OCI-LY1 (cell line): Measurements from ENCODE around the gene P2RX2.

Experiments used
- H2AFZ ChIP-seq: fragments of 200-600 bp; sonication (generic), shearing (Covaris generic); 2 replicates; pipeline ENCODE4 v1.6.0; 2014; ENCODE audit warnings: antibody characterized with exemption, mild to moderate bottlenecking, low read length
- H3F3A ChIP-seq: fragments of 200-600 bp; sonication (generic), shearing (Covaris generic); 2 replicates; pipeline ENCODE4 v1.6.0; 2014; ENCODE audit warnings: mild to moderate bottlenecking, antibody characterized with exemption, low read length, moderate library complexity; ENCODE audit not compliant: insufficient read depth
- H3K27ac ChIP-seq: fragments of 200-600 bp; sonication (generic); 2 replicates; pipeline ENCODE4 v1.5.1; 2014; ENCODE audit warnings: low read length, mixed run types, mild to moderate bottlenecking, low read depth; ENCODE audit not compliant: poor library complexity, severe bottlenecking
- H3K27me3 ChIP-seq: fragments of 200-600 bp; sonication (generic); 2 replicates; pipeline ENCODE4 v1.6.0; 2014; ENCODE audit warnings: antibody characterized with exemption, mild to moderate bottlenecking, low read length, moderate library complexity; ENCODE audit not compliant: insufficient read depth
- H3K36me3 ChIP-seq: fragments of 200-600 bp; sonication (generic); 2 replicates; pipeline ENCODE4 v1.6.1; 2014; ENCODE audit warnings: mild to moderate bottlenecking, antibody characterized with exemption, low read length, moderate library complexity, mixed read lengths; ENCODE audit not compliant: insufficient read depth
- H3K4me1 ChIP-seq: fragments of 200-600 bp; sonication (generic); 2 replicates; pipeline ENCODE4 v1.5.1; 2014; ENCODE audit warnings: mild to moderate bottlenecking, low read length, moderate library complexity; ENCODE audit not compliant: insufficient read depth, severe bottlenecking
- H3K4me2 ChIP-seq: fragments of 200-600 bp; sonication (generic), shearing (Covaris generic); 2 replicates; pipeline ENCODE4 v1.6.1; 2014; ENCODE audit warnings: low read length
- H3K4me3 ChIP-seq: fragments of 200-600 bp; sonication (generic); 2 replicates; pipeline ENCODE4 v1.5.1; 2014; ENCODE audit warnings: low read length, low read depth, mild to moderate bottlenecking, mixed read lengths; ENCODE audit not compliant: poor library complexity, severe bottlenecking
- H3K79me2 ChIP-seq: fragments of 200-600 bp; shearing (Covaris generic); 2 replicates; pipeline ENCODE4 v1.6.1; 2016; ENCODE audit warnings: mixed run types, low read length, mixed read lengths; ENCODE audit not compliant: insufficient read depth
- H3K9ac ChIP-seq: fragments of 200-600 bp; sonication (generic), shearing (Covaris generic); 2 replicates; pipeline ENCODE4 v1.6.1; 2014; ENCODE audit warnings: mild to moderate bottlenecking, low read length, mixed read lengths
- H3K9me2 ChIP-seq: fragments of 200-600 bp; sonication (generic), shearing (Covaris generic); 2 replicates; pipeline ENCODE4 v1.6.1; 2014; ENCODE audit warnings: low read depth, mild to moderate bottlenecking, low read length, mixed read lengths
- H3K9me3 ChIP-seq: fragments of 200-600 bp; shearing (Covaris generic); 2 replicates; pipeline ENCODE4 v1.6.1; 2014; ENCODE audit warnings: low read length, mixed read lengths
- H4K20me1 ChIP-seq: fragments of 200-600 bp; sonication (generic), shearing (Covaris generic); 2 replicates; pipeline ENCODE4 v1.6.0; 2016; ENCODE audit warnings: mild to moderate bottlenecking, low read length; ENCODE audit not compliant: insufficient read depth
- CTCF ChIP-seq: fragments of 200-600 bp; sonication (generic), shearing (Covaris generic); IDR thresholded peaks from 2 replicates; pipeline ENCODE4 v1.5.1; 2017; ENCODE audit warnings: mild to moderate bottlenecking, antibody characterized with exemption, low read length, moderate library complexity, mixed read lengths
- EZH2 ChIP-seq: fragments of 200-600 bp; sonication (generic), shearing (Covaris generic); IDR thresholded peaks from 2 replicates; pipeline ENCODE4 v1.8.0; 2017; ENCODE audit warnings: borderline replicate concordance, mixed run types, mild to moderate bottlenecking, antibody characterized with exemption, low read length, moderate library complexity, mixed read lengths

P2RX2 gene

GRCh38 chr12:132649226-132649945 is 30.8 kb downstream of the P2RX2 start:
- TF ChIP-seq EZH2: no peak
- Histone ChIP-seq H3K9ac (no peak overlapping the region), H3K79me2 (no peaks in the 10 kb centered on the region), H3K4me1 (no peaks in the 10 kb centered on the region), H3K27ac (no peak overlapping the region), H3K4me3 (no peak overlapping the region), H4K20me1 (no peaks in the 10 kb centered on the region), H3F3A (no peaks in the 10 kb centered on the region), H3K9me3 (no peaks in the 10 kb centered on the region), H3K36me3 (peaks cover 92% of the 10 kb centered on the region), H3K27me3 (no peaks in the 10 kb centered on the region), H3K4me2 (no peak overlapping the region), H3K9me2 (no peaks in the 10 kb centered on the region), H2AFZ (no peak overlapping the region)

GRCh38 chr12:132651444-132652100 is 33.0 kb downstream of the P2RX2 start:
- Histone ChIP-seq H3K27ac (no peak overlapping the region), H3K4me3 (no peak overlapping the region), H2AFZ (no peak overlapping the region), H3K9me2 (no peaks in the 10 kb centered on the region), H3K4me2 (no peak overlapping the region), H3K9me3 (no peaks in the 10 kb centered on the region), H3F3A (no peaks in the 10 kb centered on the region), H3K79me2 (no peaks in the 10 kb centered on the region), H4K20me1 (no peaks in the 10 kb centered on the region), H3K9ac (no peak overlapping the region), H3K27me3 (no peaks in the 10 kb centered on the region), H3K36me3 (peaks cover 96% of the 10 kb centered on the region), H3K4me1 (no peaks in the 10 kb centered on the region)
- TF ChIP-seq CTCF: no peak
- no peak for TF ChIP-seq EZH2

GRCh38 chr12:132653567-132654290 is 35.2 kb downstream of the P2RX2 start:
- Histone ChIP-seq H4K20me1 (no peaks in the 10 kb centered on the region), H3K27ac (no peak overlapping the region), H3K36me3 (peaks cover 97% of the 10 kb centered on the region), H3K9me2 (no peaks in the 10 kb centered on the region), H3K4me2 (no peak overlapping the region), H3K9ac (no peak overlapping the region), H3K9me3 (no peaks in the 10 kb centered on the region), H2AFZ (no peak overlapping the region), H3K4me1 (no peaks in the 10 kb centered on the region), H3K4me3 (no peak overlapping the region), H3K27me3 (no peaks in the 10 kb centered on the region), H3K79me2 (no peaks in the 10 kb centered on the region), H3F3A (no peaks in the 10 kb centered on the region)
- TF ChIP-seq CTCF (no peak), EZH2 (no peak)
